Fibroblast of mammary gland (primary cell): ENCODE measurements around the gene MAGI2.

Experiments used
- DNase-seq: peaks from one replicate; pipeline ENCODE4 v3.0.0-alpha.2; 2010; ENCODE audit warnings: low read depth
- H3K4me3 ChIP-seq: 2 replicates; pipeline ENCODE4 v1.5.1; 2011; ENCODE audit warnings: low read depth, mild to moderate bottlenecking, low read length, moderate library complexity; ENCODE audit not compliant: control insufficient read depth
- CTCF ChIP-seq: conservative IDR thresholded peaks from 2 replicates; pipeline ENCODE4 v1.5.1; 2011; ENCODE audit warnings: low read depth, low read length, inconsistent platforms; ENCODE audit not compliant: control insufficient read depth, insufficient read depth

MAGI2 gene

GRCh38 chr7:78047800-78048199 lies 1405.7 kb downstream of the MAGI2 start:
- DNase-seq, result no peak

GRCh38 chr7:78043159-78043558 lies 1410.3 kb downstream of the MAGI2 start:
- TF ChIP-seq CTCF, result no peak
- no peak overlapping the region for H3K4me3 ChIP-seq
- no peak for DNase-seq

More at GRCh38 chr7:78047800-78048199, 1405.7 kb downstream of the MAGI2 start:
- H3K4me3 ChIP-seq, result no peak overlapping the region
- TF ChIP-seq CTCF, result no peak

- no peak for TF ChIP-seq CTCF
- DNase-seq, result no peak
- no peak overlapping the region for H3K4me3 ChIP-seq
Measured at GRCh38 chr7:78041423-78041822, 1412.0 kb downstream of the MAGI2 start.

GRCh38 chr7:78039790-78040776 lies 1413.4 kb downstream of the MAGI2 start:
- DNase-seq, result peak; percentile 17
- H3K4me3 ChIP-seq, result no peak overlapping the region
- peak; percentile 69 for TF ChIP-seq CTCF

- DNase-seq, result no peak
- TF ChIP-seq CTCF, result no peak
- no peak overlapping the region for H3K4me3 ChIP-seq
Measured at GRCh38 chr7:78038465-78039080, 1414.9 kb downstream of the MAGI2 start.

GRCh38 chr7:78037603-78038002 lies 1415.9 kb downstream of the MAGI2 start:
- no peak for TF ChIP-seq CTCF
- H3K4me3 ChIP-seq, result no peak overlapping the region
- no peak for DNase-seq
